Upper lobe of left lung (tissue), 6 donors: Measurements from ENCODE around the gene FOLR1. TPM values are rescaled to one million over a fixed set of nuclear protein-coding genes. Genes with fewer than 3 reads are reported as not detected.
A peak's percentile ranks its signal among the peaks of the same experiment; 100 is the strongest.

Source experiments
- ATAC-seq, 2 donors: fragments of 200-7000 bp; cut with Tn5 transposase; one replicate each; pipeline ENCODE4 v1.9.1; 2022; ENCODE audit warnings: mild to moderate bottlenecking in 2 of 2, moderate library complexity in 2 of 2; ENCODE audit not compliant: low FRiP score in 2 of 2
- DNase-seq, 2 donors: peaks; one replicate each; pipeline ENCODE4 v3.0.0-alpha.2; 2019 to 2020
- H3K27ac ChIP-seq, 4 donors: fragments of 200-600 bp; sonication (generic); one replicate each; pipeline ENCODE4 v1.5.1; 2016 to 2019
- H3K27me3 ChIP-seq, 4 donors: fragments of 200-600 bp; sonication (generic); one replicate each; pipeline ENCODE4 v1.5.1; 2017 to 2019
- H3K36me3 ChIP-seq, 4 donors: fragments of 200-600 bp; sonication (generic); one replicate each; pipeline ENCODE4 v1.5.1; 2016 to 2019
- H3K4me1 ChIP-seq, 4 donors: fragments of 200-600 bp; sonication (generic); one replicate each; pipeline ENCODE4 v1.5.1; 2018 to 2019
- H3K4me3 ChIP-seq, 4 donors: fragments of 200-600 bp; sonication (generic); one replicate each; pipeline ENCODE4 v1.5.1; 2017 to 2019; ENCODE audit warnings: mild to moderate bottlenecking in 2 of 4, moderate library complexity in 1 of 4
- H3K9me3 ChIP-seq, 4 donors: fragments of 200-600 bp; sonication (generic); one replicate each; pipeline ENCODE4 v1.5.1; 2018 to 2019
- CTCF ChIP-seq, 6 experiments: fragments of 450-650 bp in 4 of 6; fragments of 200-600 bp in 2 of 6; sonication (generic) in 2 of 6; IDR thresholded peaks; one replicate each; pipeline ENCODE4 v1.5.1; 2016 to 2019; ENCODE audit warnings: antibody characterized with exemption in 6 of 6
- EP300 ChIP-seq, 4 donors: sonication (generic); formaldehyde crosslinking; IDR thresholded peaks; one replicate each; pipeline ENCODE4 v1.5.1; 2017; ENCODE audit warnings: antibody characterized with exemption in 4 of 4, control low read depth in 2 of 4
- POLR2A ChIP-seq, 4 donors: fragments of 450-650 bp; IDR thresholded peaks; one replicate each; pipeline ENCODE4 v1.5.1; 2016 to 2017; ENCODE audit warnings: antibody characterized with exemption in 4 of 4, mild to moderate bottlenecking in 2 of 4
- POLR2AphosphoS5 ChIP-seq, 2 donors: sonication (generic); formaldehyde crosslinking; IDR thresholded peaks; one replicate each; pipeline ENCODE4 v1.5.1; 2017; ENCODE audit warnings: antibody characterized with exemption in 2 of 2
- WGBS, 2 donors: methylation state at CpG; one replicate each; pipeline ENCODE4 v1.1.5; 2017 to 2018; 5-methylcytosine and 5-hydroxymethylcytosine counted together
- total RNA-seq, 6 donors: library from RNA; depleted of rRNA in 4 of 6; stranded (reverse); fragments of >200 nt in 4 of 6; gene quantifications; one replicate each; pipeline versions ENCODE4 v1.1.0 to v1.2.1, GENCODE V29; 2016 to 2021
- donor health status: DM: no; HTN: no; CAD: no; lungs with moderate emphysema.
- donor health status: DM: no; HTN: yes; CAD: no; lungs with severe emphysema.

The FOLR1 gene
- total RNA-seq, 6 donors from 2014 or later, result 132 to 523 (median 171) TPM

- no peak for TF ChIP-seq POLR2A (IDR thresholded peaks at IDR 0.05)
- TF ChIP-seq CTCF (IDR thresholded peaks at IDR 0.05), result no peak
- TF ChIP-seq POLR2AphosphoS5 (IDR thresholded peaks at IDR 0.05), result no peak
- Histone ChIP-seq H3K9me3 (no peaks in the 10 kb centered on the region), H3K36me3 (peaks cover 24 to 68% (median 66%) of the 10 kb centered on the region in 4 donors), H3K4me1 (peaks cover 28 to 48% (median 34%) of the 10 kb centered on the region in 4 donors), H3K27ac (no peak overlapping the region), H3K4me3 (no peak overlapping the region), H3K27me3 (peaks cover 0 to 17% (median 3%) of the 10 kb centered on the region in 4 donors)
- 62 to 71% methylated on average over 4 of the region's 4 CpGs for WGBS, 2 donors
- DNase-seq, result peak in 1 of 2 donors; percentile 10
- no peak for ATAC-seq
These were observed 44.2 kb downstream of the FOLR1 start for GRCh38 chr11:72236083-72236697.

- Histone ChIP-seq H3K4me3 (no peak overlapping the region), H3K9me3 (no peaks in the 10 kb centered on the region), H3K27me3 (peaks cover 0 to 23% (median 6%) of the 10 kb centered on the region in 4 donors), H3K4me1 (peaks cover 28 to 52% (median 34%) of the 10 kb centered on the region in 4 donors), H3K36me3 (peaks cover 20 to 62% (median 60%) of the 10 kb centered on the region in 4 donors), H3K27ac (no peak overlapping the region)
- ATAC-seq, result no peak
- no peak for DNase-seq
- WGBS, 2 donors, result 71 to 83% methylated on average over 2 of the region's 2 CpGs
- no peak for TF ChIP-seq POLR2AphosphoS5 (IDR thresholded peaks at IDR 0.05)
- no peak for TF ChIP-seq CTCF (IDR thresholded peaks at IDR 0.05)
- no peak for TF ChIP-seq POLR2A (IDR thresholded peaks at IDR 0.05)
- TF ChIP-seq EP300 (IDR thresholded peaks at IDR 0.05), result no peak
These were observed 44.8 kb downstream of the FOLR1 start for GRCh38 chr11:72236774-72237111.

DNA sequence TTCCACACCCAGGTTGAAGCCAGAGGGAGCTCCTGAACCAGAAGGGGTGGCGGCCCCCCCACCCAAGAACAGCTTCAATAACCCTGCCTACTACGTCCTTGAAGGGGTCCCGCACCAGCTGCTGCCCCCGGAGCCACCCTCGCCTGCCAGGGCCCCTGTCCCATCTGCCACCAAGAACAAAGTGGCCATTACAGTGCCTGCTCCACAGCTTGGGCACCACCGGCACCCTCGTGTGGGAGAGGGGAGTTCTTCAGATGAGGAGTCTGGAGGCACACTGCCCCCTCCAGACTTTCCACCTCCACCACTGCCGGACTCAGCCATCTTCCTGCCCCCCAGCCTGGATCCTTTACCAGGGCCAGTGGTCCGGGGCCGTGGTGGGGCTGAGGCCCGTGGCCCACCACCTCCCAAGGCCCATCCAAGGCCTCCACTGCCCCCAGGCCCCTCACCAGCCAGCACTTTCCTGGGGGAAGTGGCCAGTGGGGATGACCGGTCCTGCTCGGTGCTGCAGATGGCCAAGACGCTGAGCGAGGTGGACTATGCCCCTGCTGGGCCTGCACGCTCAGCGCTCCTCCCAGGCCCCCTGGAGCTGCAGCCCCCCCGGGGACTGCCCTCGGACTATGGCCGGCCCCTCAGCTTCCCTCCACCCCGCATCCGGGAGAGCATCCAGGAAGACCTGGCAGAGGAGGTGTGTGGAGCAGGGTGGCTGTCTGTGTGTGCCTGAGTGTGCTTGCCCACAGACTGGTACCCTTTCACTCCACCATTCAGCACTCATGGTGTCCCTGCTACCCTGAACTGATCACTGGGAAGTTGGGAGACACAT is 45.4 kb downstream of the FOLR1 start:
- DNase-seq, result peak; percentile 15 to 63
- H3K27ac ChIP-seq, result peak overlapping the region in 1 of 4 donors; percentile 35

DNA sequence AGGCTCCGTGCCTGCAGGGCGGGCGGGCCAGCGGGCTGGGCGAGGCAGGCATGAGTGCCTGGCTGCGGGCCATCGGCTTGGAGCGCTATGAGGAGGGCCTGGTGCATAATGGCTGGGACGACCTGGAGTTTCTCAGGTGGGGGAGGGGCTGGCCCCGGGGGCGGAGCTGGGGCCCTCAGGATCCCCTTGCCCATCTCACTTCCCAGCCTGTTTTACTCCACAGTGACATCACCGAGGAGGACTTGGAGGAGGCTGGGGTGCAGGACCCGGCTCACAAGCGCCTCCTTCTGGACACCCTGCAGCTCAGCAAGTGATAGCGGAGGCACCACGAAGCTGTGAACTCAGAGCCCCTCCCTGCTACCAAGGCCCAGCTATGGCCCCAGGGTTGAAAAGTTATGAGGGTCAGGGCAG is 46.1 kb downstream of the FOLR1 start:
- peak overlapping the region in 1 of 4 donors; percentile 35 for H3K27ac ChIP-seq
- WGBS, 2 donors, result 53 to 59% methylated on average over 12 to 15 of the region's 16 CpGs
- peak; percentile 61 to 80 for ATAC-seq

More for the DNA sequence above, 45.4 kb downstream of the FOLR1 start:
- no peaks in the 10 kb centered on the region for H3K9me3 ChIP-seq
- no peak for ATAC-seq
- 90 to 94% methylated on average over 7 to 10 of the region's 22 CpGs for WGBS, 2 donors
- peaks cover 28 to 52% (median 34%) of the 10 kb centered on the region in 4 donors for H3K4me1 ChIP-seq
- no peak for TF ChIP-seq POLR2A (IDR thresholded peaks at IDR 0.05)
- no peak for TF ChIP-seq CTCF (IDR thresholded peaks at IDR 0.05)
- TF ChIP-seq EP300 (IDR thresholded peaks at IDR 0.05), result no peak
- TF ChIP-seq POLR2AphosphoS5 (IDR thresholded peaks at IDR 0.05), result no peak
- peaks cover 0 to 26% (median 9%) of the 10 kb centered on the region in 4 donors for H3K27me3 ChIP-seq
- no peak overlapping the region for H3K4me3 ChIP-seq
- H3K36me3 ChIP-seq, result peaks cover 20 to 57% (median 55%) of the 10 kb centered on the region in 4 donors

More for the DNA sequence above, 46.1 kb downstream of the FOLR1 start:
- H3K4me3 ChIP-seq, result no peak overlapping the region
- TF ChIP-seq CTCF (IDR thresholded peaks at IDR 0.05), result peak; percentile 51 to 82 (median 72)
- TF ChIP-seq POLR2A (IDR thresholded peaks at IDR 0.05), result no peak
- H3K9me3 ChIP-seq, result no peaks in the 10 kb centered on the region
- H3K36me3 ChIP-seq, result peaks cover 17 to 49% (median 48%) of the 10 kb centered on the region in 4 donors
- peaks cover 0 to 28% (median 11%) of the 10 kb centered on the region in 4 donors for H3K27me3 ChIP-seq
- peak; percentile 82 to 89 for DNase-seq
- peaks cover 28 to 52% (median 34%) of the 10 kb centered on the region in 4 donors for H3K4me1 ChIP-seq
